Prostate gland (tissue), 2 donors: ENCODE data around the gene RBM44. TPM values are rescaled to one million over a fixed set of nuclear protein-coding genes. Genes with fewer than 3 reads are reported as not detected.

ENCODE experiments used
- DNase-seq: peaks from one replicate; pipeline ENCODE4 v3.0.0-alpha.2; 2019; ENCODE audit warnings: low spot score
- H3K27ac ChIP-seq, 2 donors: fragments of 200-600 bp; sonication (generic); 2 replicates each; pipeline ENCODE4 v1.5.1; 2017 to 2019
- H3K27me3 ChIP-seq: fragments of 200-600 bp; sonication (generic); replicated peaks from 2 replicates; pipeline ENCODE4 v1.5.1; 2019; ENCODE audit not compliant: insufficient read depth
- H3K36me3 ChIP-seq, 2 donors: fragments of 200-600 bp; sonication (generic); 1 replicate in 1 of 2; 2 replicates in 1 of 2; pipeline versions ENCODE4 v1.5.1 to v1.8.1; 2017 to 2019
- H3K4me1 ChIP-seq: fragments of 200-600 bp; sonication (generic); replicated peaks from 2 replicates; pipeline ENCODE4 v1.5.1; 2019
- H3K4me3 ChIP-seq, 2 donors: fragments of 200-600 bp; sonication (generic); 2 replicates each; pipeline ENCODE4 v1.5.1; 2017 to 2019
- H3K9me3 ChIP-seq: fragments of 200-600 bp; sonication (generic); 2 replicates; pipeline ENCODE4 v1.5.1; 2017
- CTCF ChIP-seq, 4 experiments: fragments of 200-600 bp in 2 of 4; fragments of 450-650 bp in 2 of 4; sonication (generic) in 2 of 4; IDR thresholded peaks; 1 replicate in 3 of 4; 2 replicates in 1 of 4; pipeline ENCODE4 v1.5.1; 2016 to 2019; ENCODE audit warnings: antibody characterized with exemption in 4 of 4, mild to moderate bottlenecking in 2 of 4, moderate library complexity in 2 of 4
- POLR2A ChIP-seq: fragments of 450-650 bp; IDR thresholded peaks from one replicate; pipeline ENCODE4 v1.6.1; 2016; ENCODE audit warnings: antibody characterized with exemption, mild to moderate bottlenecking
- POLR2AphosphoS5 ChIP-seq: sonication (generic); formaldehyde crosslinking; IDR thresholded peaks from one replicate; pipeline ENCODE4 v1.6.1; 2017; ENCODE audit warnings: antibody characterized with exemption
- WGBS: methylation state at CpG from one replicate; pipeline ENCODE4 v1.1.5; 2018; 5-methylcytosine and 5-hydroxymethylcytosine counted together
- intact Hi-C: fragments of 100-400 bp; cut with DNase I; formaldehyde crosslinking; loops from one replicate; pipeline ENCODE4 v1.14.2; 2022
- small RNA-seq, 2 donors: library from RNA; depleted of rRNA; stranded (forward); fragments of <200 nt; gene quantifications; one replicate each; pipeline ENCODE3, GENCODE V24; 2016
- total RNA-seq, 2 donors: library from RNA; depleted of rRNA; stranded (reverse); fragments of >200 nt; gene quantifications; one replicate each; pipeline ENCODE4 v1.1.0, GENCODE V29; 2016

The RBM44 gene
- total RNA-seq, 2 donors from 2014 or later: 0.23 to 6.0 TPM

GRCh38 chr2:237888389-237888788, 89.8 kb downstream of the RBM44 start:
- no peaks in the 10 kb centered on the region for H3K36me3 ChIP-seq
- no peaks in the 10 kb centered on the region for H3K27me3 ChIP-seq
- no peak overlapping the region for H3K4me3 ChIP-seq
- H3K9me3 ChIP-seq: no peaks in the 10 kb centered on the region
- WGBS: 51% methylated on average over 2 of the region's 2 CpGs
- intact Hi-C loops: no loop called here
- TF ChIP-seq POLR2A (no peak), POLR2AphosphoS5 (no peak), CTCF (IDR thresholded peaks at IDR 0.05) (no peak)
- H3K27ac ChIP-seq: peak overlapping the region; percentile 66 to 71
- DNase-seq: no peak
- no peaks in the 10 kb centered on the region for H3K4me1 ChIP-seq

- no peaks in the 10 kb centered on the region for H3K36me3 ChIP-seq
- H3K27me3 ChIP-seq: no peaks in the 10 kb centered on the region
- no peaks in the 10 kb centered on the region for H3K4me1 ChIP-seq
- no peak overlapping the region for H3K4me3 ChIP-seq
- peak overlapping the region in 1 of 2 donors; percentile 51 for H3K27ac ChIP-seq
- no peaks in the 10 kb centered on the region for H3K9me3 ChIP-seq
- no peak for TF ChIP-seq POLR2A
- no peak for TF ChIP-seq CTCF (IDR thresholded peaks at IDR 0.05)
- TF ChIP-seq POLR2AphosphoS5: no peak
- intact Hi-C loops: no loop called here
- 93% methylated on average over 8 of the region's 8 CpGs for WGBS
- no peak for DNase-seq
Observed at GRCh38 chr2:237889016-237889415, 90.4 kb downstream of the RBM44 start.

GRCh38 chr2:237889811-237890210, 91.2 kb downstream of the RBM44 start:
- Histone ChIP-seq H3K9me3 (no peaks in the 10 kb centered on the region), H3K27me3 (no peaks in the 10 kb centered on the region), H3K4me3 (no peak overlapping the region), H3K27ac (no peak overlapping the region), H3K36me3 (no peaks in the 10 kb centered on the region), H3K4me1 (no peaks in the 10 kb centered on the region)
- DNase-seq: no peak
- TF ChIP-seq POLR2AphosphoS5: no peak
- TF ChIP-seq POLR2A: no peak
- TF ChIP-seq CTCF (IDR thresholded peaks at IDR 0.05): no peak
- intact Hi-C loops: no loop called here
- 97% methylated on average over 10 of the region's 10 CpGs for WGBS

Small RNA genes lying within 50 kb of the gene (small RNA-seq; reads per million reads assigned to genes)
- 0 reads per million in 2 donors for gene RF00157

Other genes starting within 250 kb of the RBM44 start
- not detected for gene PRLH, start 232.2 kb upstream of the RBM44 start, total RNA-seq
- 10 to 100 TPM; 12.6 to 13.6 TPM for gene RAB17, start 208.0 kb upstream of the RBM44 start, total RNA-seq
- gene LRRFIP1, start 171.2 kb upstream of the RBM44 start, total RNA-seq: 10 to 100 TPM; 66.1 to 73.1 TPM
- gene RAMP1, start 60.8 kb downstream of the RBM44 start, total RNA-seq: 100 to 1,000 TPM in 1 of 2 donors, 10 to 100 TPM in 1; 75.3 to 300 TPM
- gene UBE2F, start 168.2 kb downstream of the RBM44 start, total RNA-seq: 10 to 100 TPM; 45.2 to 73.2 TPM